ENCODE measurements around the gene WRAP73. TPM values are rescaled to one million over a fixed set of nuclear protein-coding genes. Genes with fewer than 3 reads are reported as not detected.

WRAP73 gene
- total RNA-seq, 1 donor from 2014 or later: 20.4 TPM

DNA sequence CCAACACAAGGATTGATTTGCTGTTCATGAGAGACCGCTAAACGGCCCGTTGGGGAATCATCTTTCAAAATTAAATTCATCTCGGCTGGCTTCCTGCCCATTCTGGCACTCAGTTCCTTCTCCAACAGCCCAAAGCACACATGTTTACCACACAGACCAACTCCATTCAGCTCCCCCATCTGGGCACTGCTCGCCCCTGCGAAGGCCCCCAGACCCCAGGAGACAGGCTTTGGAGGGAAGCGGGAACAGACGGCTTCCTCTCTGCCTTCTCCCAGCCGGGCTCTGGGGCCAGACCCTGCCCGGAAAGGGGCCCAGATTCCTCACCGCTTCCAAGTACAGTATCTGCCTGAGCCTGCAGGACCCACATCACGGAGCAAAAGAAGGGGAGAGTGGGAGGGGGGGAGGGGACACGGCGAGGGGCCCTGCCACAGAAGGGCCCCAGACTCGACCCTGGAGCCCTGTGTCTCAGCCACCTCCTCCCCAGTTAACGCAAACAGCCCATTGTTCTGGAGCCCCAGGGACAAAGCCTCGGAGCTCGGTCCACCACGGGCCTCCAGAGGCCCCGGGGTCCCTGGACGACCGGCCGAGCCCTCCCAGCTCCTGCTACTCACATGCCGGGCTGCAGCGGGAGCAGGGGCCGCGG is 39.3 kb downstream of the WRAP73 start:
- DNase-seq: peak; percentile 24

DNA sequence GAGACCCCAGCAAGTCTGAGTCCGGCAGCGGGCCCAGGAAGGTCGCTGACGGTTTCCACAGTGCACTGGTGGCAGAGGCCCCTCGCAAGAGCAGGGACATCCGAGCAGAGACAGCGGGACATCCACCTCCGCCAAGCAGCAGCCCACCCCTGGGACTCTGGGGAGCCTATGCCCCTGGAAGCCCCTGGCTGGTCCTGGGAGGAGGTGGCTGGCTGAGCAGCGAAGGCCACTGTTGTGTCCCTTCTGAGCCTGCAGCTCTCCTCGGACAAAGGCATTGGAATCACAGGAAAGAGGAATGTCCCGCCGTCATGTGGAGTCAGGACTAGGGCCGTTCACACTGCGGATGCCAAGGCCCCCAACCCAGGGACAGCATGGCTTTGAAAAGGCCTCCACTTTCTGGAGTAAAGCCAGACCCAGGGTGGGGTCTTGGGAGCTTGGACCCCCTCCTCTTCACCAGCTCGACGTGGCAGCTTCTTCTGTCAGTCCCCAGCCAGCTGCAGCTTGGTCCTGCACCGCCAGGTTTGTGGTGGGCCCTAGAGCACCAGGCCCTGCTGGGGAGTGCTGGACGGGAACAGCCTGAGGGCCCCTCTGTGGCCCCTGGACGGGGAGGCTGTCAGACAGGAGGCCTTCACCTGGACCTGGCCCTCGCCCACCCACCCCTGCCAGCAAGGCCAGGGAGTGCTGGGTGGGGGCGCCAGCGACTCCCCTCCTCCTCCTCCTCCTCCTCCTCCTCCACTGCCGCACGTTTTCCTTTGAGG is 40.0 kb downstream of the WRAP73 start:
- no peak for DNase-seq

DNA sequence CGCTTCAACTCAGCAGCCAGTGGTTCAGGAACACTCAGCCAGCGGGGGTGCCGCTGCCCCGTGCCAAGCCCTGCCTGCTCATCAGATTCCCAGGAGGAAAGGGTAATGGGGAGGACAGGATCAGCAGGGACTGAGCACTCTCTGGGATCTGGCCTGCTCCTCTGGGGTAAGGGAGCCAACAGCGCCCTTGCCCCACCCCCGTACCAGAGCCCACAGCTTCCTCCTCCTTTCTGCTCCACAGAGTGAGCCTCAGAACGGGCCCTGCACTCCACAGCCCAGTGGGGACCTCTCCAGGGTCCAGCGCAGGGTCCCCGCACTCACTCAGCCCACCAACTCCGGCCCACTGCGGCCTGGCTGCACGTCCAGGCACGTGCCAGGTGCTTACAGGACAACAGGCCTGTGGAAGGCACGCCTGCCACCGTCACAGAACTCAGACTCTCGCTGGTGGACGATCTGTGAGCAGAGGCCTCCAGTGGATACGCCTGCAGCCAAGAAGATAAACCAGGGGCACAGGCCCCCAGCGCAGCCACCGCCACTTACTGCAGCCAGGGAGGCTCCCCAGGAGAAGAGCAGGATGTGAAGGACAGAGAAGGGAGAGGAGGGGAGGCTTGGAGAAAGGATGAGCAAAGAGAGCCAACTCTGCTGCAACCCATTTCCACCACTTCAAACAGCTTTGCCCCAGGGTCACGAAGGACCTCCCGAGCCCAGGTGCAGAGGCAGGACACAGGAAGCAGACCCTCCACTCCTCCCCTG is 40.7 kb downstream of the WRAP73 start:
- no peak for DNase-seq

DNA sequence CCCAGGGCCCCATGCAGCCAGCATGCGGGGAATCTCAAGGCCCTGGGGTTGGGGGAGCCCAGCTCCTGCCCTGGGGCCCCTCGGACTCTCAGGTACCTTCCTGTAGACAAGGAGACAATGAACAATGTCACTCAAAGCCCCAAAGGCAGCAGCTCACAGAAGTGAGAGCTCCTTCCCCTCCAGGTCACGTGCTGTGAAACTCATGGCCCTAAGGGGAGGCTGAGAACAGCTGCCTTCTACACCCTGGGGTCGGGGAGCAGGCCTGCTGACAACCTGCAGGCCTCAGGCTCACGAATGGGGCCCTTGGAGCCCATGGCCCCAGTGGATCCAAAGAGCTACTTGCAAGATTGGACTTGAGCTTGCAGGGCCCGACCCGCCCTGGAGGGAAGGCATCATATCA is 41.7 kb downstream of the WRAP73 start:
- no peak for DNase-seq

DNA sequence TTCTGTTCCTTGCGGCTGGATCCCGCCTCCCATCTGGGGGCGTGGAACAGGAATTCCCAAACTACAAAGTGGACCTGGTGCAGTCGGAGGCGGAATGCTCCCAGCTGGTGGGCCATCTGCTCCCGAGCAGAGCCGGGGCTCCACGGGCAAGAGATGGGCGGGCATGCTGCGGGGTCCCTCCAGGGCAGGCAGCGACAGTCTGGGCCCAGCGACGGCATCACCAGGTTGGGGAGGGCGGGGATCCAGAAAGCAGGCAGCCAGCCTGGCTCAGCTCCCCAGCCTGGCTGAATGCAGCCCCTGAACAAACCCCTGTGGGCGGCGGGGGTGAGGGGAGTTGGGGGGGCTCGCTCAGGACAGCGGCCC is 42.2 kb downstream of the WRAP73 start:
- no peak for DNase-seq

DNA sequence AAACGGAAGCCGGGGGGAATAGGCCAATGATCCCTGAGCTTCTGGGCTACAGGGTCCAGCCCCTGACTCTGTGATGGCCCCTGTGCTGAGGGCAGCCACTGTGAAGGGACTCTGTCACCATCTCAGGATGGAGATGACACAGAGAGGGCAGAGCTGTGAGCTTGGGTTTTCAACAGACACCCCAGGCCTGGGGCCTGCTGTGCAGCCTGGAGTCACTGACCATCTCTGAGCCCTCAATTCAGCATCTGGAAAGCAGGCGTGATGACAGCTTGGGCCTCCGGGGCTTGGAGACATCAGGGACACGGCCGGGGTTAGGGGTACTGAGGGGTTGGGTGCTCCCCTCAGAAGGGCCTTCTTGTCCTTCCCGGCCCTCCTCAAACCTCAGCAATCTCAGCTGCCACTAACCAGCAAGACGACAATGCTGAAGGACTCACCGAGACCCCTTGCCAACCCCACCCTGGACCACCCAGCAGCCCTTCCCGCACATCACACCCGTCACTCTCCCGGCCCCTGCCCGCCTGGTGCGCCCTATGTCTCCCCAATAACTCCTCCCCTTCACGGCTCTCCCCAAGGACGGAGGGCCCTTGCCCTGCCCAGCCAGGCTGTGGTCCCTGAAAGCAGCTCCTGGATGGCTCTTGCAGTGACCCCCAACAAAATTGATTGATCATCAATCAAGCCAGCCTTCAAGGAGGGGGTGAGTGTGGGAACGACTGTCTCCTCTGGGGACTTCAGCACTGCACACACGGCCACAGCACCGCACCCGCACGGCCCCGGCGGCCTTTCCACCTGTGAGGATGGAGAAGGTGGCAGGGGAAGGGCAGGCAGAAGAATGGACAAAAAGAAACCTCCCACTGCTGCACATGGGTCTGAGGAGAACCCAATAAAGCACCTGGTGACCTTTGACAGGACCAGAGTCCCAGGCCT is 42.9 kb downstream of the WRAP73 start:
- no peak for DNase-seq

DNA sequence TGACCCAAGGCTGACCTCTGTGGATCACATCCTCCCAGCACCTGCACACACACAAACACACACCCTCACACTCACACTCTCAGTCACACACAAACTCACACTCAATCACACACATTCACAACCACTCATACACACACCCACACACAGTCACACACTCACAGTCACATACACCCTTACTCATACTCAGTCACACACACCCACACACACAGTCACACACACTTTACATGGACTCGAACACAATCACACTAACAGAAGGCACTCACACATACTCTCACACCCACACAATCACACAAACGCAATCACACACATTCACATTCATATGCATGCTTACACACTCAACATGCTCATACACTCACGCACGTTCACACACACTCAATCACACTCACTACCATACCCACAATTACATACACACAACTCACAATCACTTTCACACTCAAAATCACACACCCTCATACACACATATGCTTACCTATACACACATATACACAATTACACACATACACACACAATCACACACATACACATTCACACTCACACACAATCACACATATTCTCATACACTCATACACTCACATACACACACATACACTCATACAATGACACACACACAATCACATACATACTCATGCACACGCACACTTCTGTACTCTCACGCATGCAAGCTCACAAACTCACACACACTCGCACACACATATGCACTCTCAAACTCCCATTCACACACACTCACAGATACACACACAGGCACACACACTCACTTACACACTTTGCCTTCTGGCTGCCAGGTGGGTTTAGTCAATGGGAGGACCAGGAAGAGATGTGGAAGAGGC is 44.7 kb downstream of the WRAP73 start:
- no peak for DNase-seq

DNA sequence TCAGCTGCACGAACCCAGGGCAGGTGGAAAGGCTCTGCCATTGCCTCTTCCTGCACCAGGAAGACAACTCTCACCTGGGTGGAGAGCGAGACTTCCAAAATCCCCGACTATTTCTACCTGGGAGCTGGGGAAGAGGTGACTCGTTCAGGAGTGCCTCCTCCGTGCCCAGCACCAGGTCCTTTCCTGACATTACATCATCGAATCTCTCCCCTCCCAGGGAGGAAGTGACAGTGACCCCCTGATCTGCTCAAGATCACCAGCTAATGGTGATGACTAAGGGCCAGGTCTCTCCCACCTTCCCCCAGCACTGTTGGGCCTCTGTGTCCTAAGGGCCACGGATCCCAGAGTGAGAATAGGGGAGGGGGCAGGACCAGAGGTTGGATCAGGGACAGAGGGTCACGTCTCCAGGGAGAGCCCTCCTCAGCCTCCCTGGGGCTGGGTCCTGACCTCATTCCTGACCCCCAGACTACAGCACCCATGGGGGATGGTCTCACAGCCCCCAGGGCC is 45.4 kb downstream of the WRAP73 start:
- DNase-seq: no peak

DNA sequence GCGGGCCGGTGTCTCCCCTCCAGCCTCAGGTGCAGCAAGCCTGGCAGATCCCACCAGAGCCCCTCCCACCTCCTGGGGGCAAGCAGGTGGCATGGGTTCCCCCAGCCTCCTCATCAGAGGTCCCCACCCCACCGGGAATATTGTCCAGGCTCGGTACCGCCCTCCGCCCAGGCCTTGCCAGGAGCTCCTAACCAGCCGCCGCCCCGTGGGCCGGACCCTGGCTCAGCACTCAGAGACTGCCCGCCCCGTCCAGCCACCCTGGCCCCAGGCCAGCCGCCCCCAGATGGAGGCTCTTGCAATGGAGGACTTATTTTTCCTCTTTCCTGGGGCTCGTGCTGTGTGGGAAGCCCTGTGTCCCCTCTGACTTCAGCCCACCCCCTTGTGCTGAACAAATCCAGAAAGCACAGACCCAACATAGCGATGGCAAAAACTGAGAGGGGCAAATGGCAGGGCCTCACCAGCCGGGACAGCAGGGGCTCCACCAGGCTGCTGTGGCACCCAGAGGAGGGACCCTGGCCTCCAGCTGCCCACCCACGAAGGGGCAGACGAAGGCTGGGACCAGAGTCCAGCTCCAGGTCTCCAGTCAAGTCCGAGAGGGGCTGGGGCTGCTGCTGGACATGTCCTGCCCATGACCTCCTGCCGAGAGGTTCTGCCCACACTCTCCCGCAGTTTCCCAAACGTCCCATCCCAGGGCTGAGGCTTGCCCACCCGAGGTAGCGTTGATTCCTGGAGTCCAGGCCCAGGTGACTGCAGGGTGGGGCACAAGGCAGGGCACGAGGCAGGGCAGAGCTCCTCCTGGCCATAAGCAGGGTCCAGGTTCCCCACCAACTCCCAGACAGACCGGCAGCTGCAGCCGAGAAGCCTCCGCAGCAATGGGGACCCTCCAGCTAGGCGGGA is 46.1 kb downstream of the WRAP73 start:
- no peak for DNase-seq

DNA sequence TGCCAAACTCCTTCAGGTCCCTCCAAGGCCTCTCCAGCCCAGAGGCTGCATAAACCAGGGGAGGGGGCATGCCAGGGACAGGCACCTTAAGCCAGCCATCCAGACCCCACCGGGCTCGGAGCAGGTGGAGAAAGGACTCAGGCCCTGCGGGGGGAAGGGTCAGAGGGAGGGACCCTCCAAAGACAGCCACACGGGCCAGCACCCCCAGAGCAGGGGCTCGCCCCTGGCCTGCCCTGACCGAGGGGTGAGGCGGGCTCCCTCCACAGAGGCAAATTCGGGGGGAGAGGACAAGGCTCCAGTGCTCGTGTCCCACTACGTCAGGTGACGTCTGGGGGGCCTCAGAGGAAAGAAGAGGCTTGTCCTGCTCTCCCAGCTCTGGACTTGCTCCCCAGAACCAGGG is 46.7 kb downstream of the WRAP73 start:
- no peak for DNase-seq

DNA sequence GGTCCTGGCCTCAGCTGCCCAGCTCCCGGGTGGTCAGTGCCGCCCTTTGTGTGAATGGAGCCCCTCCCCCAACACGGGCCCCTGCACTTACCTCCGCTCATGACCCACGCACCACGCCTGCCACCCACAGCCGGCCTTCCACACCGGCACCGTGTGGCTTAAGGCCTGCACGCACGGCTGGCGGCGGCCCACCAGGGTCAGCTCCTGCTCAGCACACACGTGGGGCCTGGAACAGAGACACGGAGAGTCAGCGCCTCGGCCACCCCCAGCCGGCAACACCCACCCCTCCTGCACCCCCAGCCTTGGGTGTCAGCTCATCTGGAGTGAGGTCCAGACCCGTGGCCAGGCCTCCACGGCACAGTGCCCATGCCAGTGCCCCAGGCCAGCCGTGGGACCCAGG is 47.5 kb downstream of the WRAP73 start:
- no peak for DNase-seq

DNA sequence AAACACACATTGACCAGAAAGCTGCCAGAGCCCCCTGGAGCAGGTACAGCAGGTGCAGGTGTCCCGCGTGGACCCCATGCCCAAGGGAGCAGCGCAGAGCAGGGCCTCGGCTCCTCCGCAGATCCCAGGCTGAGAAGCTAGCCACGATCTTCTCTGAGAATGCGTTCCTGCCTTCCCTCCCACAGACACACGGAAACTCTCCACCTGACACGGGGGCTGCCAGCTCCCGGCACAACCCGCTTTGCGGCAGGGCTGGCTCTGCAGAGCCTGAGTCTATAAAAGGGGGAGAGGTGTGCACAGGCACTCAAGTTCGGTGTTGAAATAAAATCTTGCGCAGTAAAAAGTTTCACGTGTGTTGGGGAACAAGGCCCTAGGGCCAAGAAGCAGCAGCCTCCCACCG is 48.2 kb downstream of the WRAP73 start:
- no peak for DNase-seq

DNA sequence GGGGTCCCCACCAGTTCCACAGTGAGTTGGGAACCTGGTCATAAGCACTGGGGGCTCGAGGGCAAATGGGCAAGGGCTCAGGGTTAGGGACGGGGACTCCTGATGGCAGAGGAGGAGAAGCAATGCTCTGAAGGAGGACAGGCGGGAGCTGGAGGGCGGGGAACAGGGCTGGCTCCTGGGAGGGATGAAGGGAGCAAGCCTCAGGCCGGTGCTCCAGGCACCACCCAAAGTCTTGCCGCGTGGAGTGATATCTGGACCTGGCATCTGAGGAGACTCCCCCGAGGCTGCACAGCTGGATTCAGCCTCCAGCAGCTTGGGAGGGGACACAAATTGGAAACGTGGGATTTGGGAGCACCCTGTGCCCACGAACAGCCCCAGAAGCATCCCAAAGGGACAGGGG is 49.5 kb downstream of the WRAP73 start:
- DNase-seq: no peak

DNA sequence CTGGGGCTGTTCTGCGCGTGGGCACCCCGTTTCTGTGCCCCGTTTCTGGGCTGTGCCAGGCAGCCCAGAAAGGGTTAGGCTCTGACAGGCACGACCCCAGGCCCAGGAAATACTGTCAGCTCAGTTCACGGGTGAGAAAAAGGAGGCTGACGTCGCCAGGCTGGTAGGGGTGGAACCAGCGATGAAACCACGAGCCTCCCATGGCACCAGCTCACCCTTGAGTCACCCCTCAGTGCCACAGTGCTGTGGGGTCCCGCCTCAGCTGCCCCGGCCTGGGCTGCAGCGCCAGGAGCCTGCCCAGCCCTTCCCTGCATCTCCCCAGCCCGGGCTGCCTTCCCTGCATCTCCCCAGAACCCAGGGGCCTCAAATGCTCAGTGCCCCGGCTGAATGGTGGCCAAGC is 50.1 kb downstream of the WRAP73 start:
- DNase-seq: no peak

DNA sequence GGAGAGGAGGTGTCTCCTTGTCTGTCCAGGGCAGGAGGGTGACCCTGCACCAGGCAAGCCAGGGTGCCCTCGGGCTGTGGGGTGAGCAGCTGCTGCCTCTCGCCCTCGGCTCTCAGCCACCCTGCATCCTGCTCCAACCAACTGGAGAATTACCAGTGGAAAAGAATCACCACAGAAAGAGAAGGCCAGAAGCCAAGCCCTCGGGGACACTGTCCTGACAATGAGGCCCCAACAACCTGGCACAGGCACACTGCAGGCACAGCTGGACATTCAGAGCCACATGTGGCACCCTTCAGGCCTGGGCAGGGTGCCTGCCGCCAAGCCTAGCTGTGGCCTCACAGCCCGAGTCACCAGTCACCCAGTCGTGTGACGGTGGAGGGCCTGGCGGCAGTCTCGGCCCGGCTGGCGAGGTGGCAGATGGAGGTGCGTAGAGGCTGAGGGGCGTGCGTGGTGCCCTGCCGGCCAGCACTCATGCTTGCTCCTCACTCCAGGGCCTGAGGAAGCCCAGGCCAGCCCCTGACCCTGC is 50.6 kb downstream of the WRAP73 start:
- no peak for DNase-seq

DNA sequence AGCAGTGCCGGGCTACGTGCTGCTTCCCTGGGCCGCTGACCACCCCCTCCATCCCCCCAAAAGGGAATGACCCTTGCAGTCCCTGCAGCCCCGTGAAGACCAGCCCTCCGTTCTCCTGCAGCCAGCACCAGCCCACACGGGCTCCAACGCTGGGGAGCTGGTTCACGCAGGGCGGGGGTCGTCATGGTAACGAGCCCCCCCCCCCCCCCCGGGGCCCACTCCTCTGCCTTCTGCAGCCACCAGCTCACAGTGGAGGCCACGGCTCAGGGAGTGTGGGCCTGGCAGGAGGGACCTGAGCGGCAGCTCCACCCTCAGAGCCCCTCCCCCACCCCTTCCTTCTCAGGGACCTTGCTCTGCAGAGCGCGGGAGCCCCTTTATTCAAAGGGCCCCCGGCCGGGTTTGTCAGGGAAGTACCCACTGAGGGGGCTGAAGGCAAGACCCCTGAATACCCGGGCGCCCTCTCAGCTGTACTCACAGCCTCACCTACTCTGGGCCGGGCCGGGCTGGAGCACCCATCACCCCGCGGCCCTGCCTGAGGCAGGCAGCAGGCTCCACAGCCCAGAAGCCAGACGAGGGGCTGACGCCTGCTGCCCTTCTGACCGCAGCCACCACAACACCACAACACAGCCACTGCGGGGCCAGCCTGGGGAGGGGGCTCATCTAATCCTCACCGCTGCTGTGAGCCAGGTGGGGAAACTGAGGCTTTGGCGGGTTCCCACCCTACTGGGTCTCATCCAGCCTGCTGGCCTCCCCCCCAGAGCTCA is 51.2 kb downstream of the WRAP73 start:
- no peak for DNase-seq

DNA sequence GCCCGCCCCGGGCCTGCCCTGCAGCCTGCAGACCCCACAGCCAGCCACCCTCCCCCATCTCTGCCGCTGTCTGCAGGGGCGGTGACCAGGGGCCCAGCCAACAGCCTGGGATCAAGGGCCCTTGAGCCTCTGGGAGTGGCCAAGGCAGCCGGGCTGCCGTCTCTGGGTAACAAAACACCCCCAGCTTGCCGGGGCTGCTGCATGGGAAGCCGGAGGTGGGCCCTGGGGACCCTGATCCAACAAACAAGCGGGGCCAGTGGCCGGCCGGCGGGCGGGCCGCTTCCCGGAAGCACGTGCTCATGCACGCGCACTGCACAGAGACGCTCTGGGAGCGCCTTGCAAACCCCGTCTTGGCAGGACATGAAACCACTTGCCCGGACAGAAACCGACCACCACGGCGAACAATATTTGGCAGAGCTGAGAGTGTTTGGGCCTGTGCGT is 51.8 kb downstream of the WRAP73 start:
- DNase-seq: peak; percentile 46

DNA sequence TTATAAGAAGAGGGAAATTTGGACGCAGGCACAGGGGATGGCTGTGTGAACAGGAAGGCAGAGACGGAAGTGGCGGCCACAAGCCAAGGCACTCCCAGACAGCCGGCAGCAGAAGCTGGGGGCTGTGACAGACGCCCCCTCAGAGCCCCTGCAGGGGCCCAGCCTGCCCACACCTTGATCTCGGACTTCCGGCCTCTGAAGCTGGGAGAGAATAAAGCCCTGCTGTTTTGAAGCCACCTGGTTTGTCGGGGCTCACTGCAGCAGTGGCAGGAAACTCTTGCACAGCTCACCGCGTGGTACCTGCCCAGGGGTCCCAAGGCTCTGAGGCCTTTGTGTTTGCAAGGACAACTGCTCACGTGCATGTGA is 52.3 kb downstream of the WRAP73 start:
- no peak for DNase-seq

All from dermis blood vessel endothelial cell (primary cell).